GM12873 (cell line): ENCODE data around the gene GDF11.

Experiments used
- CTCF ChIP-seq: IDR thresholded peaks from 2 replicates; pipeline ENCODE4 v1.5.1; 2012; ENCODE audit warnings: low read depth, mild to moderate bottlenecking, moderate library complexity, low read length, control low read depth; ENCODE audit not compliant: insufficient read depth; ENCODE audit errors: missing control alignments

GDF11 gene

DNA sequence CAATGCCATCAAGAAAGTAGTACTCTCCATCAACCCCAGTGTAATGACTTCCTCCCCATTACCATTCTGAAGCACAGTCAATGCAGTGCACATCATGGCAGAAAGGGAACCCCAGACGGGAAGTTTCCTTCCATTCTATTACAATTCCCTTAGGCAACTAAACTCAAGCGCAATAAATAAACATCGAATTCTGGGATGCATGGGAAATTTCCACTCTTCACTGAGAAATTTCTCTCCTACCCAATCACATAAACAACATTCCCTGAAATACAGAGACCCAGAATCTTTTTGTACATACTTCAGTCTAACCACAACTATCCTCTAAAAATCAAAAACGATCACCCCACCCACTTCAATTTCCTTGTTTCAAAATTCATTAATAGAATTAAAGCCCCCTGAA is 54.6 kb downstream of the GDF11 start:
- TF ChIP-seq CTCF: no peak
